IMR-90 (cell line): Measurements from ENCODE around the gene MTNR1B. TPM values are rescaled to one million over a fixed set of nuclear protein-coding genes. Genes with fewer than 3 reads are reported as not detected.

Experiments used
- ATAC-seq: fragments of 200-7000 bp; cut with Tn5 transposase; 2 replicates; pipeline ENCODE4 v1.9.1; 2020; ENCODE audit warnings: low read depth, mild to moderate bottlenecking, moderate library complexity
- BruUV-seq: library from RNA; stranded (reverse); fragments of 400-500 nt; replicated peaks from 2 replicates; lab custom pipeline; 2021; lab: Mats Ljungman, UMichigan
- CTCF ChIA-PET: fragments of 300-600 bp; formaldehyde crosslinking; extraction: SDS; loops from one replicate; lab custom pipeline; 2021; ENCODE audit warnings: antibody characterized with exemption; lab: Yijun Ruan, JAX
- POLR2A ChIA-PET: fragments of 300-600 bp; sonication (Branson Sonifier 250); formaldehyde crosslinking; loops from one replicate; lab custom pipeline; 2022; ENCODE audit warnings: antibody characterized with exemption; ENCODE audit not compliant: unreplicated experiment; lab: Charles Lee
- DNase-seq: peaks from one replicate; pipeline ENCODE4 v3.0.0; 2013
- H2AFZ ChIP-seq: replicated peaks from 2 replicates; pipeline ENCODE3; 2013; ENCODE audit warnings: low read length, mild to moderate bottlenecking; ENCODE audit not compliant: poor library complexity
- H2AK5ac ChIP-seq: 2 replicates; pipeline ENCODE4 v1.6.1; 2013; ENCODE audit warnings: low read depth, low read length, inconsistent platforms
- H2AK9ac ChIP-seq: replicated peaks from 2 replicates; pipeline ENCODE3; 2013; ENCODE audit warnings: mild to moderate bottlenecking, low read depth, low read length, moderate library complexity; ENCODE audit not compliant: poor library complexity
- H2BK120ac ChIP-seq: 2 replicates; pipeline ENCODE4 v1.6.1; 2013; ENCODE audit warnings: low read depth, low read length, inconsistent platforms
- H2BK15ac ChIP-seq: 3 replicates; pipeline ENCODE4 v1.6.1; 2013; ENCODE audit warnings: low read depth, low read length, inconsistent platforms
- H2BK20ac ChIP-seq: 2 replicates; pipeline ENCODE4 v1.6.1; 2013; ENCODE audit warnings: low read depth, mild to moderate bottlenecking, inconsistent platforms, low read length, moderate library complexity
- H2BK5ac ChIP-seq: 2 replicates; pipeline ENCODE4 v1.6.1; 2013; ENCODE audit warnings: mild to moderate bottlenecking, low read depth, low read length, inconsistent platforms; ENCODE audit not compliant: poor library complexity, severe bottlenecking
- H3K14ac ChIP-seq: replicated peaks from 2 replicates; pipeline ENCODE4 v1.6.1; 2013; ENCODE audit warnings: low read depth, low read length, inconsistent platforms
- H3K18ac ChIP-seq: 2 replicates; pipeline ENCODE4 v1.6.1; 2013; ENCODE audit warnings: low read depth, low read length, control low read depth
- H3K23ac ChIP-seq: 2 replicates; pipeline ENCODE4 v1.6.1; 2013; ENCODE audit warnings: low read depth, low read length, inconsistent platforms
- H3K27ac ChIP-seq: 2 replicates; pipeline ENCODE4 v1.5.1; 2013; ENCODE audit warnings: mild to moderate bottlenecking, control low read depth, low read length; ENCODE audit not compliant: insufficient read depth
- H3K27me3 ChIP-seq: 2 replicates; pipeline ENCODE4 v1.6.1; 2013; ENCODE audit warnings: low read length; ENCODE audit not compliant: control insufficient read depth, insufficient read depth
- H3K36me3 ChIP-seq: 2 replicates; pipeline ENCODE4 v1.6.1; 2013; ENCODE audit warnings: low read length, mixed read lengths; ENCODE audit not compliant: control insufficient read depth, insufficient read depth
- H3K4ac ChIP-seq: 2 replicates; pipeline ENCODE4 v1.6.1; 2013; ENCODE audit warnings: low read depth, low read length, inconsistent platforms
- H3K4me1 ChIP-seq: 2 replicates; pipeline ENCODE4 v1.6.1; 2013; ENCODE audit warnings: low read length, mixed read lengths; ENCODE audit not compliant: control insufficient read depth, insufficient read depth
- H3K4me2 ChIP-seq: 2 replicates; pipeline ENCODE4 v1.6.1; 2013; ENCODE audit warnings: low read depth, mild to moderate bottlenecking, control low read depth, low read length, moderate library complexity
- H3K4me3 ChIP-seq: 2 replicates; pipeline ENCODE4 v1.5.1; 2013; ENCODE audit warnings: low read depth, mild to moderate bottlenecking, control low read depth, low read length, moderate library complexity; ENCODE audit not compliant: insufficient read depth
- H3K56ac ChIP-seq: 2 replicates; pipeline ENCODE4 v1.6.1; 2013; ENCODE audit warnings: low read length, inconsistent platforms; ENCODE audit not compliant: insufficient read depth; ENCODE audit errors: extremely low read depth
- H3K79me1 ChIP-seq, 2 experiments: 2 replicates each; pipeline ENCODE4 v1.6.1; 2013; ENCODE audit warnings: low read length in 2 of 2, inconsistent platforms in 1 of 2, low read depth in 1 of 2
- H3K9ac ChIP-seq: 2 replicates; pipeline ENCODE4 v1.6.1; 2013; ENCODE audit warnings: low read depth, low read length, control low read depth
- H3K9me1 ChIP-seq: 2 replicates; pipeline ENCODE4 v1.6.1; 2013; ENCODE audit warnings: low read length, inconsistent platforms; ENCODE audit not compliant: insufficient read depth
- H3K9me3 ChIP-seq: 2 replicates; pipeline ENCODE4 v1.6.1; 2013; ENCODE audit warnings: low read length; ENCODE audit not compliant: control insufficient read depth, insufficient read depth
- H4K20me1 ChIP-seq: 2 replicates; pipeline ENCODE4 v1.6.1; 2013; ENCODE audit warnings: low read length, inconsistent platforms; ENCODE audit not compliant: insufficient read depth
- H4K5ac ChIP-seq: 2 replicates; pipeline ENCODE4 v1.6.1; 2013; ENCODE audit warnings: mild to moderate bottlenecking, low read depth, low read length, control low read depth
- H4K8ac ChIP-seq, 2 experiments: 2 replicates each; pipeline ENCODE4 v1.6.1; 2013; ENCODE audit warnings: low read depth in 2 of 2, low read length in 2 of 2, control low read depth in 1 of 2, inconsistent platforms in 1 of 2
- H4K91ac ChIP-seq: 2 replicates; pipeline ENCODE4 v1.6.1; 2013; ENCODE audit warnings: low read depth, low read length, inconsistent platforms; ENCODE audit not compliant: insufficient read depth
- CTCF ChIP-seq: conservative IDR thresholded peaks from 2 replicates; pipeline ENCODE4 v1.5.1; 2012; ENCODE audit warnings: mild to moderate bottlenecking, low read depth, low read length, improper control_type of control experiment
- MXI1 ChIP-seq: IDR thresholded peaks from 2 replicates; pipeline ENCODE4 v1.6.1; 2012; ENCODE audit warnings: low read depth, mild to moderate bottlenecking, low read length, moderate library complexity, borderline replicate concordance
- WGBS, 2 experiments: methylation state at CpG; one replicate each; pipeline versions ENCODE4 v1.1.5 to v1.1.7; 2013; ENCODE audit warnings: missing lambda C conversion rate in 2 of 2; ENCODE audit not compliant: insufficient read length in 1 of 2; ENCODE audit errors: extremely low coverage in 2 of 2; 5-methylcytosine and 5-hydroxymethylcytosine counted together
- dilution Hi-C: fragments of 300-500 bp; cut with HindIII; formaldehyde crosslinking; loops from one replicate; pipeline ENCODE4 v1.14.3; 2018; ENCODE audit warnings: low sequenced_read_pairs; ENCODE audit not compliant: unreplicated experiment
- in situ Hi-C: fragments of 300-500 bp; cut with MboI; formaldehyde crosslinking; loops from 3 replicates; pipeline ENCODE4 v1.14.3; 2019; ENCODE audit warnings: low sequenced_read_pairs, inconsistent platforms, mixed read lengths
- intact Hi-C: fragments of 100-400 bp; cut with micrococcal nuclease; formaldehyde crosslinking; loops from 2 replicates; pipeline ENCODE4 v1.10.0; 2022
- polyA plus RNA-seq, 3 experiments: library from polyadenylated mRNA; depleted of rRNA; stranded (reverse); fragments of >200 nt; gene quantifications; 2 replicates each; pipeline ENCODE4 v1.2.3, GENCODE V29; 2012; ENCODE audit warnings: low replicate concordance in 1 of 3
- total RNA-seq: library from RNA; depleted of rRNA; stranded (reverse); fragments of >200 nt; gene quantifications from 2 replicates; pipeline ENCODE4 v1.2.3, GENCODE V29; 2012

The MTNR1B gene
- total and polyA plus RNA-seq, 2 of the 4 experiments (the other 2 are of a cell fraction) = under 0.01 to 0.07 TPM

GRCh38 chr11:93017821-93018690, 48.6 kb downstream of the MTNR1B start:
- DNase-seq = no peak
- no peak overlapping the region for H3K4me2 ChIP-seq
- H2AFZ ChIP-seq = peak overlapping the region; percentile 63
- H3K9ac ChIP-seq = no peak overlapping the region
- H3K9me3 ChIP-seq = peaks cover 2% of the 10 kb centered on the region; the same call in 1 of the 2 replicates
- 86% methylated on average over 5 of the region's 9 CpGs; no CpG with 5 or more reads in 1 of the 2 experiments for WGBS, 2 experiments
- H4K5ac ChIP-seq = no peak overlapping the region
- no peak overlapping the region for H4K8ac ChIP-seq
- peak overlapping the region; percentile 67; the same call in 1 of the 2 replicates for H2AK5ac ChIP-seq
- peak overlapping the region; percentile 41; the same call in 1 of the 2 replicates for H3K14ac ChIP-seq
- ChIA-PET CTCF (interaction anchor here (0.9 kb wide), 1 partner anchor 10 kb away, joined by 3 read pairs; no protein-coding TSS in a partner anchor), POLR2A (no interaction called here)
- H3K4ac ChIP-seq = peak overlapping the region; percentile 69
- H3K79me1 ChIP-seq = no peaks in the 10 kb centered on the region
- H3K18ac ChIP-seq = 0 out of 2 replicates have a peak overlapping the region, but pooled peaks have one; percentile 12
- no peaks in the 10 kb centered on the region for H4K20me1 ChIP-seq
- no peaks in the 10 kb centered on the region for H3K27me3 ChIP-seq
- H3K36me3 ChIP-seq = no peaks in the 10 kb centered on the region
- H3K9me1 ChIP-seq = peaks cover 4% of the 10 kb centered on the region; the same call in 1 of the 2 replicates
- H2BK15ac ChIP-seq = peak overlapping the region; percentile 87; the same call in 2 of the 3 replicates
- no TSS peak for BruUV-seq
- no peak overlapping the region for H3K23ac ChIP-seq
- peak overlapping the region; percentile 37 for H2AK9ac ChIP-seq
- no peak overlapping the region for H3K56ac ChIP-seq
- H2BK120ac ChIP-seq = peak overlapping the region; percentile 47; the same call in 1 of the 2 replicates
- no peak overlapping the region for H3K27ac ChIP-seq
- peak overlapping the region; percentile 62 for H2BK20ac ChIP-seq
- dilution Hi-C loops (no loop called here), intact Hi-C loops (no loop called here), in situ Hi-C loops (loop anchor here (25.0 kb wide), 1 partner anchor 1119 kb away; the partner anchor contains the start of gene PANX1)
- no peak for TF ChIP-seq MXI1
- TF ChIP-seq CTCF = 0 out of 2 replicates have a peak, but pooled peaks have one; percentile 8
- H4K91ac ChIP-seq = peak overlapping the region; percentile 24
- H2BK5ac ChIP-seq = peak overlapping the region; percentile 37
- H3K4me3 ChIP-seq = no peak overlapping the region
- no peak for ATAC-seq
- H3K4me1 ChIP-seq = peaks cover 12% of the 10 kb centered on the region
